DOHH2 (cell line): Measurements from ENCODE around the gene ANK3.

ENCODE experiments used
- H3F3A ChIP-seq: fragments of 200-600 bp; sonication (generic), shearing (Covaris generic); 2 replicates; pipeline ENCODE4 v1.6.0; 2016; ENCODE audit warnings: antibody characterized with exemption, mild to moderate bottlenecking; ENCODE audit not compliant: control insufficient read depth, insufficient read depth
- H3K27ac ChIP-seq: fragments of 200-600 bp; sonication (generic); 2 replicates; pipeline ENCODE4 v1.5.1; 2014; ENCODE audit warnings: low read depth, mild to moderate bottlenecking, low read length, moderate library complexity
- H3K27me3 ChIP-seq: fragments of 200-600 bp; sonication (generic); 2 replicates; pipeline ENCODE4 v1.6.1; 2014; ENCODE audit warnings: mild to moderate bottlenecking, low read length, mixed read lengths; ENCODE audit not compliant: control insufficient read depth
- H3K36me3 ChIP-seq: fragments of 200-600 bp; sonication (generic); 2 replicates; pipeline ENCODE4 v1.6.1; 2014; ENCODE audit warnings: mild to moderate bottlenecking, low read length, moderate library complexity, mixed read lengths; ENCODE audit not compliant: control insufficient read depth
- H3K4me1 ChIP-seq: fragments of 200-600 bp; sonication (generic); 2 replicates; pipeline ENCODE4 v1.6.1; 2014; ENCODE audit warnings: mild to moderate bottlenecking, low read length, mixed read lengths; ENCODE audit not compliant: control insufficient read depth
- H3K4me2 ChIP-seq: fragments of 200-600 bp; sonication (generic); 2 replicates; pipeline ENCODE4 v1.6.0; 2014; ENCODE audit warnings: mild to moderate bottlenecking, low read length, moderate library complexity
- H3K4me3 ChIP-seq: fragments of 200-600 bp; sonication (generic); 2 replicates; pipeline ENCODE4 v1.5.1; 2014; ENCODE audit warnings: mild to moderate bottlenecking, low read length, mixed read lengths
- H3K79me2 ChIP-seq: fragments of 200-600 bp; sonication (generic); 2 replicates; pipeline ENCODE4 v1.6.1; 2014; ENCODE audit warnings: mild to moderate bottlenecking, low read length, mixed read lengths; ENCODE audit not compliant: control insufficient read depth
- H3K9me2 ChIP-seq: fragments of 200-600 bp; sonication (generic); replicated peaks from 2 replicates; pipeline ENCODE4 v1.6.1; 2014; ENCODE audit warnings: mild to moderate bottlenecking, low read length, mixed read lengths; ENCODE audit not compliant: control insufficient read depth
- H3K9me3 ChIP-seq: fragments of 200-600 bp; sonication (generic); 2 replicates; pipeline ENCODE4 v1.6.1; 2014; ENCODE audit warnings: antibody characterized with exemption, low read length, mixed read lengths; ENCODE audit not compliant: control insufficient read depth, insufficient read depth
- H4K20me1 ChIP-seq: fragments of 200-600 bp; sonication (generic); 2 replicates; pipeline ENCODE4 v1.6.0; 2014; ENCODE audit warnings: low read depth, mild to moderate bottlenecking, antibody characterized with exemption, low read length, moderate library complexity; ENCODE audit not compliant: control insufficient read depth, insufficient read depth
- EZH2phosphoT487 ChIP-seq: fragments of 200-600 bp; sonication (generic); IDR thresholded peaks from 2 replicates; pipeline ENCODE4 v1.6.1; 2017; ENCODE audit warnings: borderline replicate concordance, mild to moderate bottlenecking, antibody characterized with exemption, low read length, moderate library complexity, mixed read lengths
- TF ChIP-seq, protein P1 (sequence below): fragments of 200-600 bp; sonication (generic); IDR thresholded peaks from one replicate; pipeline ENCODE4 v1.5.1; 2014; ENCODE audit warnings: antibody characterized with exemption, mild to moderate bottlenecking, low read depth, low read length; ENCODE audit not compliant: poor library complexity, severe bottlenecking

Gene ANK3

DNA sequence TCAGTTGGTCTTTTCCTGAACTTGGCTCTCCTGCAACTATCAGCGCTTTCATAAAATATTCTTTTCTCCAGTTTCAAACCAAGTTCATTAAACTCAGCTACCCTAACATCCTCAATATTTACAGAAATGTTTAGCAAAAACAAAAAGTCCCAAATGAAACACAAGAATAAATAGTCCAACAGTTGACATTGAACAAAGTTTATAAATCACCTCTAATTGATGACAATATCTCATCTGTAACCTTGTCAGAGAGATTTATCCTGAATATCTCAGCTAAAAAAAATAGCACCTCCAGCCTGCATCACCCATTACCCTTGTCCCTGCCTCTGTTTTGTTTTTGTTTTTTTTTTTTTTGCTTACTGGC lies 76.1 kb downstream of the ANK3 start:
- H3K4me2 ChIP-seq, result no peak overlapping the region
- H4K20me1 ChIP-seq, result no peaks in the 10 kb centered on the region
- H3F3A ChIP-seq, result peaks cover 12% of the 10 kb centered on the region; the same call in 1 of the 2 replicates
- TF ChIP-seq, protein P1, sequence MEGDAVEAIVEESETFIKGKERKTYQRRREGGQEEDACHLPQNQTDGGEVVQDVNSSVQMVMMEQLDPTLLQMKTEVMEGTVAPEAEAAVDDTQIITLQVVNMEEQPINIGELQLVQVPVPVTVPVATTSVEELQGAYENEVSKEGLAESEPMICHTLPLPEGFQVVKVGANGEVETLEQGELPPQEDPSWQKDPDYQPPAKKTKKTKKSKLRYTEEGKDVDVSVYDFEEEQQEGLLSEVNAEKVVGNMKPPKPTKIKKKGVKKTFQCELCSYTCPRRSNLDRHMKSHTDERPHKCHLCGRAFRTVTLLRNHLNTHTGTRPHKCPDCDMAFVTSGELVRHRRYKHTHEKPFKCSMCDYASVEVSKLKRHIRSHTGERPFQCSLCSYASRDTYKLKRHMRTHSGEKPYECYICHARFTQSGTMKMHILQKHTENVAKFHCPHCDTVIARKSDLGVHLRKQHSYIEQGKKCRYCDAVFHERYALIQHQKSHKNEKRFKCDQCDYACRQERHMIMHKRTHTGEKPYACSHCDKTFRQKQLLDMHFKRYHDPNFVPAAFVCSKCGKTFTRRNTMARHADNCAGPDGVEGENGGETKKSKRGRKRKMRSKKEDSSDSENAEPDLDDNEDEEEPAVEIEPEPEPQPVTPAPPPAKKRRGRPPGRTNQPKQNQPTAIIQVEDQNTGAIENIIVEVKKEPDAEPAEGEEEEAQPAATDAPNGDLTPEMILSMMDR, result no peak
- no peak for TF ChIP-seq EZH2phosphoT487
- H3K4me3 ChIP-seq, result no peak overlapping the region
- peaks cover 42% of the 10 kb centered on the region for H3K4me1 ChIP-seq
- H3K27ac ChIP-seq, result peak overlapping the region; percentile 48; the same call in 1 of the 2 replicates
- H3K9me2 ChIP-seq, result no peaks in the 10 kb centered on the region
- H3K27me3 ChIP-seq, result no peaks in the 10 kb centered on the region
- H3K79me2 ChIP-seq, result peaks cover 95% of the 10 kb centered on the region
- peaks cover 7% of the 10 kb centered on the region; the same call in 1 of the 2 replicates for H3K9me3 ChIP-seq
- peaks cover 48% of the 10 kb centered on the region for H3K36me3 ChIP-seq

DNA sequence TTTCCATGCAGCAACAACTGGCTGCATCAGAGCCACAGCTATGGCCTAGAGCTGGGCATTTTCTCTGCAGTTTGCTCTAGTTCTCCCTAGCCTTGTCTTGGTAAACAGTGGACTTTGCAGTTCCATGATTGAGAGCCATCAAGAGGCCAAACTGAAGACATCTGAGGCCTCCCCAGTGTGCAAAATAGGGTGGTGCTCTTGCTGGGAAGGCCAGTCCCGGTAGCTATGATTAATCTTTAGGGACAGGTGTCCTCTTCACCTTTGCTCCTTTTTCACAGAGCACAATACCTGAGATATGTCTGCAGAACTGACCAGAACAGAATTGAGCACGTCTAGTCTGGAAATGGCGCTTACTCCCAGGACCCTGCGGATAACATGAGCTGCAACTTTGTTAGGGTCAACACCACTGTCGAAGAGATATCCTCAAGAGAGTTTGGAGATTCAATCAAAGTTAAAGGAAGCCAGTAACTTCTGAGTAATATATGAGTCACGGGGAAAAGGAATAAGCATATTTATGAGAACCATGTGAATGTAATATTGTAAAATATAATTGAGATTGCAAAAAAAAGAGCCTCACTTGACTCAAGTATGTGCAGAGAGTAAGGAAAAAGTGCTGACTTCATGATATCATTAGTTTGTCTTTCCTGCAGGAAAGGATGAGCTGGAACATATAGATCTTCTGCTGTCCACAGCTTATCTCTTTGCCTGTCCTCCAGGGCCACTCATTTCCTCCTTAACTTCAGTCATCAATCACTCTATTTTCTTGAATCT lies 76.7 kb downstream of the ANK3 start:
- Histone ChIP-seq H3K9me2 (no peaks in the 10 kb centered on the region), H3K9me3 (peaks cover 7% of the 10 kb centered on the region; the same call in 1 of the 2 replicates), H3K4me2 (no peak overlapping the region), H3K79me2 (peaks cover 95% of the 10 kb centered on the region), H4K20me1 (no peaks in the 10 kb centered on the region), H3K27ac (no peak overlapping the region), H3K4me3 (no peak overlapping the region), H3K36me3 (peaks cover 46% of the 10 kb centered on the region), H3K27me3 (no peaks in the 10 kb centered on the region), H3F3A (peaks cover 12% of the 10 kb centered on the region; the same call in 1 of the 2 replicates), H3K4me1 (peaks cover 38% of the 10 kb centered on the region)
- no peak for TF ChIP-seq EZH2phosphoT487

DNA sequence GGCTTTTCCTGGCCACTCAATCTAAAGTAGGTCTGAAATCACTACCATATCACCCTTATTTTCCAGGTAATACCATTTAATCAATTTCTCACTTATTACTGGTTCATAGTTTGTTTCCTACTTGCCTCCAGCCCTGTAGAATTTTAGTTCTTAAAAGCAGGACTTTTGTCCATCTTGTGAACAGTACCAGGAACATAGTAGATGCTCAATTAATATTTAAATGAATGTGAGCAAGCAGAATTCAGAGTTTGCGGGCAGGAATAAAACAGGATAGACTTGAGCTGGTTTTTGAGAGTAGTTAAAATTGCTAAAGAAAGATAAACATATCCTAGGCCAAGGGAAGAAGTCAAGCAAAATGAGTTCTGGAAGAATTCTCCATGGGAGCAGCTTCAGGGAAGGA lies 77.9 kb downstream of the ANK3 start:
- peaks cover 7% of the 10 kb centered on the region; the same call in 1 of the 2 replicates for H3K9me3 ChIP-seq
- no peak overlapping the region for H3K4me2 ChIP-seq
- no peak overlapping the region for H3K27ac ChIP-seq
- H3K27me3 ChIP-seq, result no peaks in the 10 kb centered on the region
- no peaks in the 10 kb centered on the region for H3K9me2 ChIP-seq
- peaks cover 38% of the 10 kb centered on the region for H3K4me1 ChIP-seq
- H3K4me3 ChIP-seq, result no peak overlapping the region
- H3K79me2 ChIP-seq, result peaks cover 96% of the 10 kb centered on the region
- TF ChIP-seq EZH2phosphoT487, result no peak
- TF ChIP-seq, protein P1, result no peak
- H3F3A ChIP-seq, result peaks cover 12% of the 10 kb centered on the region; the same call in 1 of the 2 replicates
- no peaks in the 10 kb centered on the region for H4K20me1 ChIP-seq
- H3K36me3 ChIP-seq, result peaks cover 50% of the 10 kb centered on the region

DNA sequence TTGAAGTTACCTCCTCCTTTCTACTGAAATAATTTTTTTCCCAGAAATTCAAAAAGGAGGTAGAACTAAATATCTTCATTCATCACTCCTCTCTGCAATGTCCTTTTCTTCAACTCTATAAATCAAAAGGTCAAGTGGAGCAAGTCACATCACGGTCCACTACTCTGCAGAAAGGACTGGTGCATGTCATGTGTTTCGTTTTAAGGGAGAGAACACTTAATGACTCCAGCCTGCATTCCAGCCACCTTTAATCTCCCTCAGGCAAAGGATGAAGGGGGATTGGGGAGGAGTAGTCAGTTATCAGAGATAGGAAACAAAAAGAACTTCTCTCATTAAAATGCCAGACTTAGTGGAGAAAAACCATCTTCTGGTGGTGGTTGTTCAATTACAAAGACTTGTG lies 78.9 kb downstream of the ANK3 start:
- Histone ChIP-seq H3K27me3 (no peaks in the 10 kb centered on the region), H3K9me2 (no peaks in the 10 kb centered on the region), H3K79me2 (peaks cover 99% of the 10 kb centered on the region), H3K9me3 (peaks cover 7% of the 10 kb centered on the region; the same call in 1 of the 2 replicates), H3K36me3 (peaks cover 49% of the 10 kb centered on the region), H3K4me1 (peaks cover 33% of the 10 kb centered on the region), H3K4me3 (no peak overlapping the region), H4K20me1 (no peaks in the 10 kb centered on the region), H3K27ac (no peak overlapping the region), H3F3A (peaks cover 8% of the 10 kb centered on the region; the same call in 1 of the 2 replicates), H3K4me2 (no peak overlapping the region)
- TF ChIP-seq, protein P1, result no peak
- TF ChIP-seq EZH2phosphoT487, result no peak
